Astrocyte of the spinal cord (primary cell): ENCODE data around the gene PATJ.
"Not testable (repeated sequence)": the region's sequence is repeated elsewhere in the genome, so short reads cannot be mapped to it uniquely, and the experiment has no call there.

Experiments used
- DNase-seq: peaks from one replicate; pipeline ENCODE4 v3.0.0; 2011; ENCODE audit warnings: low read depth, low spot score
- H3K4me3 ChIP-seq: 2 replicates; pipeline ENCODE4 v1.5.1; 2011; ENCODE audit warnings: low read depth, mild to moderate bottlenecking, low read length, moderate library complexity
- CTCF ChIP-seq: IDR thresholded peaks from 2 replicates; pipeline ENCODE4 v1.5.1; 2012; ENCODE audit warnings: low read depth, mild to moderate bottlenecking, low read length, inconsistent platforms
- in situ Hi-C: cut with HindIII; loops from 2 replicates; pipeline ENCODE4 v1.10.0; 2017; ENCODE audit warnings: low sequenced_read_pairs

PATJ gene

GRCh38 chr1:61887076-61887867 lies 145.0 kb downstream of the PATJ start:
- in situ Hi-C loops = no loop called here

GRCh38 chr1:61887931-61888564 lies 145.8 kb downstream of the PATJ start:
- in situ Hi-C loops = no loop called here
- TF ChIP-seq CTCF = no peak
- no peak overlapping the region for H3K4me3 ChIP-seq
- peak; percentile 17 for DNase-seq

More at GRCh38 chr1:61887076-61887867, 145.0 kb downstream of the PATJ start:
- DNase-seq = peak; percentile 16
- no peak overlapping the region for H3K4me3 ChIP-seq
- no peak for TF ChIP-seq CTCF

GRCh38 chr1:61888808-61889207 lies 146.5 kb downstream of the PATJ start:
- no peak overlapping the region for H3K4me3 ChIP-seq
- no peak for TF ChIP-seq CTCF
- DNase-seq = no peak
- in situ Hi-C loops = no loop called here

GRCh38 chr1:61890435-61890834 lies 148.2 kb downstream of the PATJ start:
- H3K4me3 ChIP-seq, in situ Hi-C loops, DNase-seq: not testable (repeated sequence)

- no peak for DNase-seq
- no peak for TF ChIP-seq CTCF
- no peak overlapping the region for H3K4me3 ChIP-seq
- in situ Hi-C loops = no loop called here
Measured at GRCh38 chr1:61892977-61893376, 150.7 kb downstream of the PATJ start.

- in situ Hi-C loops, H3K4me3 ChIP-seq, DNase-seq: not testable (repeated sequence)
Measured at GRCh38 chr1:61894296-61894695, 152.0 kb downstream of the PATJ start.

GRCh38 chr1:61895175-61895574 lies 152.9 kb downstream of the PATJ start:
- H3K4me3 ChIP-seq = no peak overlapping the region
- no peak for TF ChIP-seq CTCF
- in situ Hi-C loops = no loop called here
- DNase-seq = no peak
